Activated T-helper 1 cell treated with anti-CD3 and anti-CD28 coated beads, Interleukin-12 subunit alpha, Interleukin-12 subunit beta, Interleukin-2, Interleukin-4 antibody, amounts not matched to agents 30 ng/mL and 10 ng/mL and 1 ng/mL, durations not matched to agents 14 hours and 24 hours and 36 hours (primary cell): ENCODE measurements around the gene SLC7A1. TPM values are rescaled to one million over a fixed set of nuclear protein-coding genes. Genes with fewer than 3 reads are reported as not detected.
A peak's percentile ranks its signal among the peaks of the same experiment; 100 is the strongest.

Experiments used
- DNase-seq: peaks from one replicate; pipeline ENCODE4 v3.0.0; 2021; ENCODE audit warnings: low spot score
- H3K27ac Mint-ChIP-seq: one replicate; pipeline ENCODE4 v1.8.0; 2021; ENCODE audit warnings: mild to moderate bottlenecking, mixed read lengths
- H3K27me3 Mint-ChIP-seq: one replicate; pipeline ENCODE4 v1.8.0; 2022; ENCODE audit warnings: mild to moderate bottlenecking, moderate library complexity, mixed read lengths; ENCODE audit not compliant: insufficient read depth
- H3K36me3 Mint-ChIP-seq: one replicate; pipeline ENCODE4 v1.8.0; 2021; ENCODE audit warnings: low read depth, mixed read lengths
- H3K4me1 Mint-ChIP-seq: one replicate; pipeline ENCODE4 v1.8.0; 2021; ENCODE audit warnings: low read depth, mixed read lengths
- H3K4me3 Mint-ChIP-seq: one replicate; pipeline ENCODE4 v1.8.0; 2021; ENCODE audit warnings: mild to moderate bottlenecking, moderate library complexity, mixed read lengths
- H3K9me3 Mint-ChIP-seq: one replicate; pipeline ENCODE4 v1.8.0; 2021; ENCODE audit warnings: mixed read lengths
- intact Hi-C: fragments of 100-400 bp; cut with micrococcal nuclease; formaldehyde crosslinking; loops from one replicate; pipeline ENCODE4 v1.15.1; 2024
- total RNA-seq: library from RNA; stranded (reverse); gene quantifications from 2 replicates; pipeline ENCODE4 v1.2.3, GENCODE V29; 2022

SLC7A1 gene
- total RNA-seq, 1 donor from 2014 or later: 128 TPM

DNA sequence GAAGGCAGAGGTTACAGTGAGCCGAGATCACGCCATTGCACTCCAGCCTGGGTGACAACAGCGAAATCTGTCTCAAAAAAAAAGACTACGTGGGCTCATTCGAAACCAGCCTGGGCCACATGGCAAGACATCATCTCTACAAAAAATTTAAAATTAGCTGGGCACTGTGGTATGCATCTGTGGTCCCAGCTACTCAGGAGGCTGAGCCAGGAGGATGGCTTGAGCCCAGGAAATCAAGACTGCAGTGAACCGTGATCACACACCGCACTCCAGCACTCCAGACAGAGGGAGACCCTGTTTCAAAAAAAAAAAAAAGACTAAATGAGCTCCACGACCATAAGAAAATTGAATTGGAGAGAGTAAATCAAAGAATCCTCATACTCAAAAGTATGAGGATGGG lies 53.1 kb downstream of the SLC7A1 start:
- H3K27me3 Mint-ChIP-seq: peaks cover 2% of the 10 kb centered on the region
- intact Hi-C loops: loop anchor here (5.0 kb wide), 1 partner anchor 50 kb away; no protein-coding TSS in a partner anchor
- peaks cover 12% of the 10 kb centered on the region for H3K36me3 Mint-ChIP-seq

DNA sequence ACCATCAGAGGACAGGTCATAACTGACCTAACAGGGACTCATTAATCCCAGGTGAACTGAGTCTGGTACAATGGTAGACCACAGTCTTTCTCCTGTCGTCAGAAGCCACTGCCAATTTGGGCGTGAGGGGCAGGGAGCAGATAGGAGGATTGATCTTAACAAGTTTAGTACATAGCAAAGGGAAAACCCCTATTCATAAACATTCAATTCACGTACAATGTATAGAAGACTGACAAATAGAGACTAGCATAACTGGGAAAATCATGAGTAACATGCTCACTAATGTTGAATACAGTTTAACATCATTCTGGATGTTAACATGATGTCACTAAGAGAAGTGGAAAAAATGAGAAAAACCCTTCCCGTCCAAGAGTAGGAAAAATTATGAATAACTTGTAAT lies 54.1 kb downstream of the SLC7A1 start:
- peaks cover 2% of the 10 kb centered on the region for H3K27me3 Mint-ChIP-seq
- H3K9me3 Mint-ChIP-seq: no peaks in the 10 kb centered on the region
- peak overlapping the region; percentile 46 for H3K27ac Mint-ChIP-seq
- H3K4me3 Mint-ChIP-seq: no peak overlapping the region
- H3K36me3 Mint-ChIP-seq: peaks cover 12% of the 10 kb centered on the region
- H3K4me1 Mint-ChIP-seq: peaks cover 44% of the 10 kb centered on the region
- no peak for DNase-seq
- intact Hi-C loops: loop anchor here (5.0 kb wide), 1 partner anchor 51 kb away; no protein-coding TSS in a partner anchor

More for the DNA sequence above, 53.1 kb downstream of the SLC7A1 start:
- DNase-seq: no peak
- H3K27ac Mint-ChIP-seq: peak overlapping the region; percentile 18
- H3K9me3 Mint-ChIP-seq: no peaks in the 10 kb centered on the region
- H3K4me1 Mint-ChIP-seq: peaks cover 44% of the 10 kb centered on the region
- no peak overlapping the region for H3K4me3 Mint-ChIP-seq

DNA sequence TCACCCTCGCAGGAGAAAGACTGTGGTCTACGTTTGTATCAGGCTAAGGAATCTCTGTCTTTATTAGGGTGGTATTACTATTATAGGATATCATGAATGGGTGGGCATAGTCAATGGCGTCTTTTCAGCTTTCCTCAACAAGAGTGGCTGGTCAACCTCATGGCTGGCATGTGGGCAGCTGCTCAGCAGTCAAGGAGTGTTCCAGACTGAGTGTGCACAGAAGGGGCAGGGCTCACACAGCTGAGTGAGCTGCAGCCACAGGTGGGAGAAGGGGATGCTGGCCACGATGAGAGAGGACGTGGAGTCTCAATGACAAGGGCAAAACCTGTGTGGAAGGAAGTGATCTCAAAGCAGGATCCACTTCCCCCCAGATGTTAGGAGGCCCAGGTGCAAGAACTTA lies 54.7 kb downstream of the SLC7A1 start:
- Mint-ChIP-seq H3K36me3 (peaks cover 15% of the 10 kb centered on the region), H3K4me1 (peaks cover 44% of the 10 kb centered on the region), H3K9me3 (no peaks in the 10 kb centered on the region), H3K27ac (peak overlapping the region; percentile 46), H3K4me3 (no peak overlapping the region), H3K27me3 (peaks cover 2% of the 10 kb centered on the region)
- DNase-seq: no peak
- intact Hi-C loops: loop anchor here (5.0 kb wide), 1 partner anchor 52 kb away; no protein-coding TSS in a partner anchor

DNA sequence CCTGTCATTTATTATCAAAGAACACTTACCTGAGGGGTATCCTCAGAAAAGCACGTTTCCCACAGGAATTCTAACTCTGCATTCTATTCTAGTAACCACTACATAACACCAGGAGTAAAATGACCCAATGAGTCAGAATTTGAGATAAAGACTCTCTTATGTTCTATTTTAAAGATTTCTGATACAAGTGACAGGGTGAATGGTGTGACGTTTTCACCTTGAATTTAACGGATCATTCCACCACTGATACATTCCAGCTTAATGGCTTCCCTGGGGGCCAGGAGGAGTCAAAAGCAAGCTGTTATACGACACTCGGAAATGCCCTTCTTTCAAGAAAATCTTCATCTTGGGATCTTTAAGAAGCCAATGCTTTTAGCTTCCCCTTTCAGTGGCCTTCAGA lies 55.2 kb downstream of the SLC7A1 start:
- peaks cover 44% of the 10 kb centered on the region for H3K4me1 Mint-ChIP-seq
- DNase-seq: no peak
- H3K4me3 Mint-ChIP-seq: no peak overlapping the region
- H3K36me3 Mint-ChIP-seq: peaks cover 15% of the 10 kb centered on the region
- H3K27ac Mint-ChIP-seq: no peak overlapping the region
- intact Hi-C loops: loop anchor here (5.0 kb wide), 1 partner anchor 52 kb away; no protein-coding TSS in a partner anchor
- H3K9me3 Mint-ChIP-seq: no peaks in the 10 kb centered on the region
- H3K27me3 Mint-ChIP-seq: peaks cover 2% of the 10 kb centered on the region

DNA sequence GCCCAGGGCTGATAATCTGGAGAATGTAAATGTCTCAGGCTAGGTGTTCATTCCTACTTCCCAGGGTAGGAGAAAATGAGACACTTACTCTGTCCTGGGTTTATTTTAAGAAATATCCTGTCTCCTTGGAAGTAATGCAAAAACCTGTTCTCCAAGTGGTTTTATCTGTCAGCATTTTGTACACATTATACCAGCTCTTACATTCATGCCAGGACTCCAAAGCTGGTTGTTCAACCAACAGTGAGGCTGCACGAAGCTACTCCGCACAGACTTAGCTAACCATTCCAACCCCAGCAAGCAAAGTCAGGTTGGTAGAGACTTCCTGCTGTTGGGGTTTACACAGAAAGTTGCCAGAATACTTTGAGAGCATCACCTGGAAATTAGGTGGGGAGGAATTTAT lies 55.6 kb downstream of the SLC7A1 start:
- DNase-seq: no peak
- Mint-ChIP-seq H3K36me3 (peaks cover 15% of the 10 kb centered on the region), H3K4me3 (no peak overlapping the region), H3K27ac (no peak overlapping the region), H3K27me3 (peaks cover 2% of the 10 kb centered on the region), H3K9me3 (no peaks in the 10 kb centered on the region), H3K4me1 (peaks cover 44% of the 10 kb centered on the region)
- intact Hi-C loops: loop anchor here (5.0 kb wide), 1 partner anchor 52 kb away; no protein-coding TSS in a partner anchor

GRCh38 chr13:29538652-29539040 lies 56.8 kb downstream of the SLC7A1 start:
- no peak overlapping the region for H3K4me3 Mint-ChIP-seq
- DNase-seq: no peak
- no peaks in the 10 kb centered on the region for H3K9me3 Mint-ChIP-seq
- H3K27me3 Mint-ChIP-seq: peaks cover 2% of the 10 kb centered on the region
- peaks cover 36% of the 10 kb centered on the region for H3K4me1 Mint-ChIP-seq
- H3K36me3 Mint-ChIP-seq: peaks cover 15% of the 10 kb centered on the region
- no peak overlapping the region for H3K27ac Mint-ChIP-seq
- intact Hi-C loops: no loop called here

- Mint-ChIP-seq H3K27ac (peak overlapping the region; percentile 5), H3K4me1 (peaks cover 29% of the 10 kb centered on the region), H3K27me3 (no peaks in the 10 kb centered on the region), H3K9me3 (no peaks in the 10 kb centered on the region), H3K36me3 (peaks cover 18% of the 10 kb centered on the region), H3K4me3 (no peak overlapping the region)
- intact Hi-C loops: no loop called here
- no peak for DNase-seq
Observed at GRCh38 chr13:29537736-29538651, 57.5 kb downstream of the SLC7A1 start.

- intact Hi-C loops: no loop called here
- H3K36me3 Mint-ChIP-seq: peaks cover 26% of the 10 kb centered on the region
- no peak for DNase-seq
- H3K9me3 Mint-ChIP-seq: no peaks in the 10 kb centered on the region
- no peaks in the 10 kb centered on the region for H3K27me3 Mint-ChIP-seq
- peaks cover 22% of the 10 kb centered on the region for H3K4me1 Mint-ChIP-seq
- H3K4me3 Mint-ChIP-seq: no peak overlapping the region
- no peak overlapping the region for H3K27ac Mint-ChIP-seq
Observed at GRCh38 chr13:29536853-29537252, 58.6 kb downstream of the SLC7A1 start.

GRCh38 chr13:29535663-29536655 lies 59.5 kb downstream of the SLC7A1 start:
- no peaks in the 10 kb centered on the region for H3K27me3 Mint-ChIP-seq
- no peaks in the 10 kb centered on the region for H3K9me3 Mint-ChIP-seq
- H3K4me3 Mint-ChIP-seq: no peak overlapping the region
- H3K4me1 Mint-ChIP-seq: peaks cover 14% of the 10 kb centered on the region
- H3K27ac Mint-ChIP-seq: no peak overlapping the region
- DNase-seq: no peak
- H3K36me3 Mint-ChIP-seq: peaks cover 22% of the 10 kb centered on the region
- intact Hi-C loops: no loop called here

GRCh38 chr13:29534083-29534482 lies 61.4 kb downstream of the SLC7A1 start:
- intact Hi-C loops: no loop called here
- Mint-ChIP-seq H3K4me3 (no peak overlapping the region), H3K27ac (no peak overlapping the region), H3K36me3 (peaks cover 34% of the 10 kb centered on the region), H3K27me3 (no peaks in the 10 kb centered on the region), H3K4me1 (peaks cover 10% of the 10 kb centered on the region), H3K9me3 (no peaks in the 10 kb centered on the region)
- no peak for DNase-seq

- H3K4me3 Mint-ChIP-seq: no peak overlapping the region
- intact Hi-C loops: no loop called here
- no peaks in the 10 kb centered on the region for H3K9me3 Mint-ChIP-seq
- H3K27me3 Mint-ChIP-seq: no peaks in the 10 kb centered on the region
- no peak overlapping the region for H3K27ac Mint-ChIP-seq
- H3K36me3 Mint-ChIP-seq: peaks cover 37% of the 10 kb centered on the region
- no peak for DNase-seq
- peaks cover 3% of the 10 kb centered on the region for H3K4me1 Mint-ChIP-seq
Observed at GRCh38 chr13:29532821-29533220, 62.7 kb downstream of the SLC7A1 start.

DNA sequence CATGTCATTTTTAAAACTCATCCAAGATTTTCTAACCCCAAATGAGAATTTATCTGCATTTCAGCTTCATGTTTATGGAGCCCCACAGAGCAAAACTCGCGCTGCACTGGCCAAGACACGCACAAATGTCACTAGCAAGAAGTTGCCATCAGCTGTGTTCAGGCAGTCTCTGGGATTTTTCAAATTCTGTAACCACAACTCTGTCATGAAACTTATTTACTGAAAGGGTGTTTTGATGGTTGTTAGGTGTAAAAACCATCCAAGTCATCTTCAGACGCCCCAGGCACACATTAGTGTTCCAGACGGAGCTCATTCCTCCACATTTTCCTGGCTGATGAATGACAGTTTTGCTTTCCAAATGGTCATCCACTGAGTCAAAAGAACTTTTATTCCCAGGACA lies 63.4 kb downstream of the SLC7A1 start:
- no peak overlapping the region for H3K4me3 Mint-ChIP-seq
- no peak for DNase-seq
- H3K36me3 Mint-ChIP-seq: peaks cover 36% of the 10 kb centered on the region
- H3K4me1 Mint-ChIP-seq: no peaks in the 10 kb centered on the region
- no peak overlapping the region for H3K27ac Mint-ChIP-seq
- H3K9me3 Mint-ChIP-seq: no peaks in the 10 kb centered on the region
- H3K27me3 Mint-ChIP-seq: no peaks in the 10 kb centered on the region
- intact Hi-C loops: no loop called here
